HEK293 (cell line): ENCODE results near the gene TREM2.

ENCODE experiments used
- CTCF ChIA-PET: fragments of 350-600 bp; formaldehyde crosslinking; extraction: SDS; loops from one replicate; lab custom pipeline; 2021; ENCODE audit warnings: antibody characterized with exemption; lab: Yijun Ruan, JAX
- POLR2A ChIA-PET: fragments of 300-600 bp; formaldehyde crosslinking; extraction: SDS; loops from one replicate; lab custom pipeline; 2020; ENCODE audit warnings: antibody characterized with exemption, inconsistent platforms; lab: Yijun Ruan, JAX
- H3K27ac ChIP-seq: fragments of 200-500 bp; sonication (Bioruptor generic); 2 replicates; pipeline ENCODE4 v1.5.1; 2014; ENCODE audit warnings: low read depth, low read length, control low read depth, inconsistent platforms; ENCODE audit errors: extremely low read depth
- H3K36me3 ChIP-seq, 2 experiments: fragments of 200-500 bp in 1 of 2; sonication (Bioruptor generic) in 1 of 2; 1 replicate in 1 of 2; 2 replicates in 1 of 2; pipeline ENCODE4 v1.5.1; 2014 to 2017; ENCODE audit warnings: inconsistent platforms in 2 of 2, low read length in 2 of 2; ENCODE audit not compliant: control insufficient read depth in 2 of 2, insufficient read depth in 1 of 2
- H3K4me1 ChIP-seq: fragments of 200-500 bp; sonication (Bioruptor generic); 2 replicates; pipeline ENCODE4 v1.5.1; 2014; ENCODE audit warnings: mild to moderate bottlenecking, low read length, inconsistent platforms; ENCODE audit not compliant: control insufficient read depth, insufficient read depth
- H3K4me3 ChIP-seq: 2 replicates; pipeline ENCODE4 v1.5.1; 2011; ENCODE audit warnings: low read depth, mild to moderate bottlenecking, control low read depth, low read length, moderate library complexity
- H3K9me3 ChIP-seq: fragments of 200-500 bp; sonication (Bioruptor generic); 2 replicates; pipeline ENCODE4 v1.5.1; 2014; ENCODE audit warnings: low read depth, low read length, inconsistent platforms; ENCODE audit not compliant: control insufficient read depth, insufficient read depth
- HIC1 ChIP-seq: fragments of 450-650 bp; formaldehyde crosslinking; IDR thresholded peaks from 2 replicates; pipeline ENCODE4 v1.5.1; 2016; ENCODE audit warnings: missing biosample characterization, missing genetic modification characterization
- SCRT1 ChIP-seq: fragments of 450-650 bp; formaldehyde crosslinking; IDR thresholded peaks from 2 replicates; pipeline ENCODE4 v1.5.1; 2016; ENCODE audit warnings: missing biosample characterization, missing genetic modification characterization, borderline replicate concordance
- SP7 ChIP-seq: fragments of 450-650 bp; formaldehyde crosslinking; IDR thresholded peaks from 2 replicates; pipeline ENCODE4 v1.5.1; 2016; ENCODE audit warnings: missing biosample characterization, missing genetic modification characterization
- WT1 ChIP-seq: fragments of 450-650 bp; formaldehyde crosslinking; IDR thresholded peaks from 2 replicates; pipeline ENCODE4 v1.5.1; 2016; ENCODE audit warnings: missing biosample characterization, missing genetic modification characterization
- YY2 ChIP-seq: fragments of 450-650 bp; formaldehyde crosslinking; IDR thresholded peaks from 2 replicates; pipeline ENCODE4 v1.5.1; 2016; ENCODE audit warnings: missing biosample characterization, missing genetic modification characterization
- ZNF24 ChIP-seq: fragments of 450-650 bp; formaldehyde crosslinking; IDR thresholded peaks from 2 replicates; pipeline ENCODE4 v1.5.1; 2016; ENCODE audit warnings: missing biosample characterization, missing genetic modification characterization
- ZNF26 ChIP-seq: fragments of 450-650 bp; formaldehyde crosslinking; IDR thresholded peaks from 2 replicates; pipeline ENCODE4 v1.5.1; 2016; ENCODE audit warnings: missing biosample characterization, missing genetic modification characterization
- ZNF324 ChIP-seq: fragments of 450-650 bp; formaldehyde crosslinking; IDR thresholded peaks from 2 replicates; pipeline ENCODE4 v1.5.1; 2016; ENCODE audit warnings: missing biosample characterization, missing genetic modification characterization
- ZNF350 ChIP-seq: fragments of 450-650 bp; formaldehyde crosslinking; IDR thresholded peaks from 2 replicates; pipeline ENCODE4 v1.5.0; 2017; ENCODE audit warnings: missing biosample characterization, mild to moderate bottlenecking, missing genetic modification characterization
- ZNF404 ChIP-seq: fragments of 450-650 bp; formaldehyde crosslinking; IDR thresholded peaks from 2 replicates; pipeline ENCODE4 v1.5.1; 2017; ENCODE audit warnings: missing biosample characterization, missing genetic modification characterization
- ZNF416 ChIP-seq: fragments of 450-650 bp; formaldehyde crosslinking; IDR thresholded peaks from 2 replicates; pipeline ENCODE4 v1.5.1; 2016; ENCODE audit warnings: missing biosample characterization, missing genetic modification characterization
- ZNF501 ChIP-seq: fragments of 450-650 bp; formaldehyde crosslinking; IDR thresholded peaks from 2 replicates; pipeline ENCODE4 v1.5.1; 2016; ENCODE audit warnings: missing biosample characterization, missing genetic modification characterization
- ZNF548 ChIP-seq: fragments of 450-650 bp; formaldehyde crosslinking; IDR thresholded peaks from 2 replicates; pipeline ENCODE4 v1.5.1; 2016; ENCODE audit warnings: missing biosample characterization, missing genetic modification characterization
- ZNF596 ChIP-seq: fragments of 450-650 bp; IDR thresholded peaks from 2 replicates; pipeline ENCODE4 v1.5.0; 2018; ENCODE audit warnings: missing biosample characterization, mild to moderate bottlenecking, missing genetic modification characterization, moderate library complexity
- ZNF639 ChIP-seq: fragments of 450-650 bp; formaldehyde crosslinking; IDR thresholded peaks from 2 replicates; pipeline ENCODE4 v1.5.1; 2016; ENCODE audit warnings: missing biosample characterization, missing genetic modification characterization
- TF ChIP-seq, protein P1 (sequence below): fragments of 450-650 bp; formaldehyde crosslinking; IDR thresholded peaks from 2 replicates; pipeline ENCODE4 v1.5.1; 2016; ENCODE audit warnings: missing biosample characterization, missing genetic modification characterization

Gene TREM2

DNA sequence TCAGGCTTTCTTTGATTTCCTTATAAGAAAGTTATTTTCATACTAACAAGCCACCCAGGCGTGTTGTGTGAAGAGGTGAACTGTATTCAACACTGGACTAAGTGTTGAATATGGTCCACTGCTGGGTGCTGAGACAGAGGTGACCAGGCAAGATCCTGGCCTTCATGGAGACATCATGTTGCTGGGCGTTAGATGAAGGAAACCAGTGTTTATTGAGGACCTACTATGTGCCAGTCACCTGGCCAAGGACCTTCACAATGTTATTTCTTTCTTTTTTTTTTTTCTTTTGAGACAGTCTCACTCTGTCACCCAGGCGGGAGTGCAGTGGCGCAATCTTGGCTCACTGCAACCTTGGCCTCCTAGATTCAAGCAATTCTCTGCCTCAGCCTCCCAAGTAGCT lies 6.9 kb downstream of the TREM2 start (continued):
- no peak for TF ChIP-seq HIC1
- no peak for TF ChIP-seq ZNF596 (tag by site-specific recombination)
- no peak for TF ChIP-seq WT1 (tag by site-specific recombination)
- TF ChIP-seq ZNF26 (tag by site-specific recombination), result no peak
- no peak for TF ChIP-seq SP7 (tag by site-specific recombination)
- no peak for TF ChIP-seq SCRT1 (tag by site-specific recombination)

GRCh38 chr6:41155132-41155805 lies 7.6 kb downstream of the TREM2 start:
- Histone ChIP-seq H3K4me3 (no peak overlapping the region), H3K27ac (no peak overlapping the region), H3K36me3 (no peaks in the 10 kb centered on the region), H3K4me1 (no peaks in the 10 kb centered on the region), H3K9me3 (no peaks in the 10 kb centered on the region)
- CTCF ChIA-PET, result no interaction called here
- TF ChIP-seq ZNF596 (tag by site-specific recombination) (peak; percentile 57), ZNF639 (tag by site-specific recombination) (no peak)
- POLR2A ChIA-PET, result no interaction called here

GRCh38 chr6:41153992-41154625 lies 8.8 kb downstream of the TREM2 start, which contains the start of gene TREML1:
Gene TREML1 (minus strand): TSS chr6:41154347. CDS start chr6:41154288, 59 bp downstream.
- no peak for TF ChIP-seq HIC1
- TF ChIP-seq ZNF548 (tag by site-specific recombination), result no peak
- TF ChIP-seq ZNF24 (tag by site-specific recombination), result no peak
- no peak for TF ChIP-seq ZNF324
- no peak for TF ChIP-seq ZNF416
- TF ChIP-seq YY2 (tag by site-specific recombination), result no peak
- TF ChIP-seq ZNF404 (tag by site-specific recombination), result no peak
- no peak for TF ChIP-seq ZNF350
- TF ChIP-seq, protein P1, sequence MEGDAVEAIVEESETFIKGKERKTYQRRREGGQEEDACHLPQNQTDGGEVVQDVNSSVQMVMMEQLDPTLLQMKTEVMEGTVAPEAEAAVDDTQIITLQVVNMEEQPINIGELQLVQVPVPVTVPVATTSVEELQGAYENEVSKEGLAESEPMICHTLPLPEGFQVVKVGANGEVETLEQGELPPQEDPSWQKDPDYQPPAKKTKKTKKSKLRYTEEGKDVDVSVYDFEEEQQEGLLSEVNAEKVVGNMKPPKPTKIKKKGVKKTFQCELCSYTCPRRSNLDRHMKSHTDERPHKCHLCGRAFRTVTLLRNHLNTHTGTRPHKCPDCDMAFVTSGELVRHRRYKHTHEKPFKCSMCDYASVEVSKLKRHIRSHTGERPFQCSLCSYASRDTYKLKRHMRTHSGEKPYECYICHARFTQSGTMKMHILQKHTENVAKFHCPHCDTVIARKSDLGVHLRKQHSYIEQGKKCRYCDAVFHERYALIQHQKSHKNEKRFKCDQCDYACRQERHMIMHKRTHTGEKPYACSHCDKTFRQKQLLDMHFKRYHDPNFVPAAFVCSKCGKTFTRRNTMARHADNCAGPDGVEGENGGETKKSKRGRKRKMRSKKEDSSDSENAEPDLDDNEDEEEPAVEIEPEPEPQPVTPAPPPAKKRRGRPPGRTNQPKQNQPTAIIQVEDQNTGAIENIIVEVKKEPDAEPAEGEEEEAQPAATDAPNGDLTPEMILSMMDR (tag by site-specific recombination), result no peak
- no peak for TF ChIP-seq ZNF501 (tag by site-specific recombination)
- TF ChIP-seq, all 188 proteins: peak for 0
- ChIA-PET CTCF (interaction anchor here (0.7 kb wide), 2 partner anchors 11 to 40 kb away, joined by 3 read pairs; no protein-coding TSS in a partner anchor), POLR2A (no interaction called here)
- H3K36me3 ChIP-seq, result no peaks in the 10 kb centered on the region
- no peak within 1 kb of the TSS for H3K4me3 ChIP-seq
- H3K4me1 ChIP-seq, result no peaks in the 10 kb centered on the region
- H3K27ac ChIP-seq, result no peak within 1 kb of the TSS
- H3K9me3 ChIP-seq, result no peaks in the 10 kb centered on the region
